ENCODE measurements around the gene GLTP. TPM values are rescaled to one million over a fixed set of nuclear protein-coding genes. Genes with fewer than 3 reads are reported as not detected.
"Not testable (repeated sequence)": the region's sequence is repeated elsewhere in the genome, so short reads cannot be mapped to it uniquely, and the experiment has no call there.

GLTP gene
- total RNA-seq, 1 donor from 2014 or later, result 23.8 TPM

DNA sequence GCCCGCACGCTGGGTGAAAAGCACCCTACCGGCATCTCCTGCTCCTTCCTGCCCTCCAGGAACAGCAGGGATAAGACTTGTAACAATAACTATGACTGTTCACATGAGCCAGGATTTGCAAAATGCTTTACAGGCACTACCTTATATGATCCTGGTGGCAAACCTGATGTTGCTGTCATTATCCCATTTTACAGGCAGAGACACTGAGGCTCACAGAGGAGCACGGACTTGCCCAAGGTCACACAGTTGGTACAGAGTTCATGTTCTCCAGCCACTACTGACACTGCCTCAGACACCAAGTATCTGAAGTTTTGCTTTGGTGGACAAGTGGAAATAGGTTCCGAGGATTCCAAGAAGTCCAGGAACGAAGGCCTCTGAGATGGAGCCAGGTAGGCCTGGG lies 22.6 kb downstream of the GLTP start:
- no peaks in the 10 kb centered on the region for H3K9me3 Mint-ChIP-seq
- no peak for DNase-seq (ENCODE audit: low spot score in 2 of 2, unreplicated experiment in 2 of 2)
- no peaks in the 10 kb centered on the region for H3K27me3 Mint-ChIP-seq (ENCODE audit: low read depth)
- peaks cover 4% of the 10 kb centered on the region for H3K36me3 Mint-ChIP-seq
- H3K4me1 Mint-ChIP-seq, result no peaks in the 10 kb centered on the region
- no peak overlapping the region for H3K4me3 Mint-ChIP-seq
- TF ChIP-seq, protein P1, sequence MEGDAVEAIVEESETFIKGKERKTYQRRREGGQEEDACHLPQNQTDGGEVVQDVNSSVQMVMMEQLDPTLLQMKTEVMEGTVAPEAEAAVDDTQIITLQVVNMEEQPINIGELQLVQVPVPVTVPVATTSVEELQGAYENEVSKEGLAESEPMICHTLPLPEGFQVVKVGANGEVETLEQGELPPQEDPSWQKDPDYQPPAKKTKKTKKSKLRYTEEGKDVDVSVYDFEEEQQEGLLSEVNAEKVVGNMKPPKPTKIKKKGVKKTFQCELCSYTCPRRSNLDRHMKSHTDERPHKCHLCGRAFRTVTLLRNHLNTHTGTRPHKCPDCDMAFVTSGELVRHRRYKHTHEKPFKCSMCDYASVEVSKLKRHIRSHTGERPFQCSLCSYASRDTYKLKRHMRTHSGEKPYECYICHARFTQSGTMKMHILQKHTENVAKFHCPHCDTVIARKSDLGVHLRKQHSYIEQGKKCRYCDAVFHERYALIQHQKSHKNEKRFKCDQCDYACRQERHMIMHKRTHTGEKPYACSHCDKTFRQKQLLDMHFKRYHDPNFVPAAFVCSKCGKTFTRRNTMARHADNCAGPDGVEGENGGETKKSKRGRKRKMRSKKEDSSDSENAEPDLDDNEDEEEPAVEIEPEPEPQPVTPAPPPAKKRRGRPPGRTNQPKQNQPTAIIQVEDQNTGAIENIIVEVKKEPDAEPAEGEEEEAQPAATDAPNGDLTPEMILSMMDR (IDR thresholded peaks at IDR 0.05; ENCODE audit: unreplicated experiment), result no peak
- no peak overlapping the region for H3K27ac Mint-ChIP-seq

- no peak overlapping the region for H3K4me3 Mint-ChIP-seq
- peaks cover 4% of the 10 kb centered on the region for H3K36me3 Mint-ChIP-seq
These were observed 25.0 kb downstream of the GLTP start for GRCh38 chr12:109855377-109855776.

DNA sequence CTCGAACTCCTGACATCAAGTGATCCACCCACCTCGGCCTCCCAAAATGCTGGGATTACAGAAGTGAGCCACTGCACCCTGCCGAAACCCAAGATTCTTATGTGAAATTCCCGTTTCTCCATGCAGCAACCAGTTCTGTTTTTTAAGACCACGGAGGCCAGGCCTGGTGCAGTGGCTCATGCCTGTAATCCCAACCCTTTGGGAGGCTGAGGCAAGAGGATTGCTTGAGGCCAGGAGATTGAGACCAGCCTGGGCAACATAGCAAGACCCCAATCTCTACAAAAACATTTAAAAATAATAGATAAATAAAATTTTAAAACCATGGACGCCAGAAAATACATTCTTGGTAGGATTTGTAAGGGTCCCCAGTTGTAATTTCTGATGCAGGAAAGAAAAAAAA lies 29.8 kb downstream of the GLTP start:
- not testable (repeated sequence) for DNase-seq (ENCODE audit: low spot score in 2 of 2, unreplicated experiment in 2 of 2); H3K27me3 Mint-ChIP-seq (ENCODE audit: low read depth); H3K4me1 Mint-ChIP-seq; H3K27ac Mint-ChIP-seq; H3K4me3 Mint-ChIP-seq; H3K9me3 Mint-ChIP-seq; H3K36me3 Mint-ChIP-seq

More at GRCh38 chr12:109855377-109855776, 25.0 kb downstream of the GLTP start:
- TF ChIP-seq, protein P1 (IDR thresholded peaks at IDR 0.05; ENCODE audit: unreplicated experiment), result no peak
- Mint-ChIP-seq H3K27me3 (ENCODE audit: low read depth) (no peaks in the 10 kb centered on the region), H3K9me3 (no peaks in the 10 kb centered on the region), H3K27ac (no peak overlapping the region), H3K4me1 (no peaks in the 10 kb centered on the region)
- no peak for DNase-seq (ENCODE audit: low spot score in 2 of 2, unreplicated experiment in 2 of 2)

DNA sequence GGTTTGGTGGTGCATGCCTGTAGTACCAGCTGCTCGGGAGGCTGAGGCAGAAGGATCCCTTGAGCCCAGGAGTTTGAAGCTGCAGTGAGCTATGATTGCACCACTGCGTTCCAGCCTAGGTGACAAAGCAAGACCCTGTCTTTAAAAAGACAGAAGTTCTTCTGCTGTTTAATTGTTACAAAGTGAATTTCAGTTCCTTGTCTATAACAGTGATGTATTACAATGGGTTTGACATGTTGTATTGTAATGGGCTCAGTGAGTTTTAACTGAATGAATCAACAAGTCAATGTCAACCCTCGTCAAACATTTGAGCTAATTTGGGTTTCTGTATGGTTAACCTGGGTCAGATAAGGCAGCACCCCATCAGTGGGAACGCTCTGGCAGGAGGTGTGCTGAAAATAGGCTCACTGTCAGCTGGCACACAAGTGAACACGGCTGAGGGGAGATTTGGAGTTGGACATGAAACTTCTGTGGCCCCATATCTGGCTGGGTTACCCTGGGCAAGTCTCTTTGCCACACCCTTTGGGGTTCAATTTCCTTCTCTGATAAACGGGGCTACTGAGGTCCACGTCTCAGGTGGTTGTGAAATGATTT lies 33.1 kb downstream of the GLTP start:
- Mint-ChIP-seq H3K4me1 (no peaks in the 10 kb centered on the region), H3K27ac (no peak overlapping the region), H3K36me3 (no peaks in the 10 kb centered on the region), H3K4me3 (no peak overlapping the region), H3K27me3 (ENCODE audit: low read depth) (no peaks in the 10 kb centered on the region), H3K9me3 (no peaks in the 10 kb centered on the region)
- TF ChIP-seq, protein P1 (IDR thresholded peaks at IDR 0.05; ENCODE audit: unreplicated experiment), result no peak
- DNase-seq (ENCODE audit: low spot score in 2 of 2, unreplicated experiment in 2 of 2), result no peak

DNA sequence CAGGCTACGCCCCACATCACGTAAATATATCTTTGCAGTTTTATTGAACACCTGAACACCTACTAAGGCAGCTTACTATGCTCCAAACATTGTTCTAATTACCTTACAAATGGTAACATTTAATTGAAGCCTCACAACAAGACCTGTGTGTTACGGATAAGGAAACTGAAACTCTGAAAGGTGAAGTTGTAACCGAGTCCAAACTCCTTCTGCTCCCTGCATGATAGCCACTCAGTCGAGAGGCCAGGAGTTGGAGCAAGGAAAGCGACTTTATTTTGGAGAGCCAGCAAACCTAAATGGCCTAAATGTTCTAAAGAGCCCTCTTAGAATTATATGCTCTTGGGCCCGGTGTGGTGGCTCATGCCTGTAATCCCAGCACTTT lies 34.5 kb downstream of the GLTP start:
- Mint-ChIP-seq H3K4me3 (no peak overlapping the region), H3K4me1 (no peaks in the 10 kb centered on the region), H3K36me3 (no peaks in the 10 kb centered on the region), H3K27ac (no peak overlapping the region), H3K9me3 (no peaks in the 10 kb centered on the region), H3K27me3 (ENCODE audit: low read depth) (no peaks in the 10 kb centered on the region)
- TF ChIP-seq, protein P1 (IDR thresholded peaks at IDR 0.05; ENCODE audit: unreplicated experiment), result no peak
- no peak for DNase-seq (ENCODE audit: low spot score in 2 of 2, unreplicated experiment in 2 of 2)

DNA sequence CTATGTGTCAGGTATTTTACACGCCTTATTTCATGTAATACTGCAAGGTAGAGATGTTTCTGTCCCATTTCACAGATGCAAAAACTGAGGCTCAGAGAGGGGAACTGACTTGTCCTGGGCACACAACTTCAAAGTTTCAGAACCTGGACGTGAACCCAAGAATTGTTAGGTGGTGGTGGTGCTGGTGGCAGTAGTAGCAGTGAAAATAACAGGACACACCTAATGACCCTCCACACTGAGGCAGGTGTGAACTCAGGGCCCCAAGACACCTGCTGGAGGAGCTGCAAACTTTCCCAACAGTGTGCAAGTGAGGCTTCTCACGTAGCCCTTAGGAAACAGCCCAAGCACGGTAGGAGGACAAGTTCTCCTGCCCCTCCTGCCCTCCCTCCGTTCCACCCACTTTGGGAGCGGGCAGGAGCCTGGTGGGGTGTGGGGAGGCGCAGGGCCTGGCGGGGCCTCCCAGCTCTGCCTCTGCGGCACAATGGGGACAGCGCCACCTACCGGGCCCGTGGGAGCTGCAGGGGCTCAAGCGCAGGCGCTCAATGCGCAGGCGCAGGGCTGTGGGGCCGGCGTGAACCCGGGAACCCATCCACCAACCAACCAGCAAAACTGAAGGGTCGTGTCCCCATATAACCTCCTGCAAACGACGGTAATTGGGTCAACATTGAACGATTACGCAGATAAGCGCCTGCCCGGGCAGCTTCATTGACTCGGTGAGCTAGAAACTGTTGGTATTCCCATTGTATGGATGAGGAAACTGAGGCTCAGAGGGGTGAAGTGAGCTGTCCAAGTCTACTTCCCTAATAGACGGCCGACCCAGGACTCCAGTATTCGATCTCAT lies 35.1 kb downstream of the GLTP start:
- no peak overlapping the region for H3K27ac Mint-ChIP-seq
- no peaks in the 10 kb centered on the region for H3K9me3 Mint-ChIP-seq
- H3K4me1 Mint-ChIP-seq, result no peaks in the 10 kb centered on the region
- no peaks in the 10 kb centered on the region for H3K27me3 Mint-ChIP-seq (ENCODE audit: low read depth)
- TF ChIP-seq, protein P1 (IDR thresholded peaks at IDR 0.05; ENCODE audit: unreplicated experiment), result peak; percentile 92
- peak overlapping the region; percentile 30 for H3K4me3 Mint-ChIP-seq
- peak; percentile 84 to 96 for DNase-seq (ENCODE audit: low spot score in 2 of 2, unreplicated experiment in 2 of 2)
- H3K36me3 Mint-ChIP-seq, result no peaks in the 10 kb centered on the region
